Muscle of leg (tissue), 11 donors: ENCODE results near the gene SYT15. TPM values are rescaled to one million over a fixed set of nuclear protein-coding genes. Genes with fewer than 3 reads are reported as not detected.
"Not testable (repeated sequence)": the region's sequence is repeated elsewhere in the genome, so short reads cannot be mapped to it uniquely, and the experiment has no call there.

Experiments
- DNase-seq: peaks from one replicate; pipeline ENCODE4 v3.0.0; 2013
- H3K27ac ChIP-seq: one replicate; pipeline ENCODE4 v1.5.1; 2013; ENCODE audit warnings: mild to moderate bottlenecking, low read length, control low read depth
- H3K27me3 ChIP-seq: one replicate; pipeline ENCODE4 v1.6.1; 2013; ENCODE audit warnings: low read length; ENCODE audit not compliant: control insufficient read depth, insufficient read depth
- H3K36me3 ChIP-seq: one replicate; pipeline ENCODE4 v1.6.1; 2013; ENCODE audit warnings: low read length; ENCODE audit not compliant: control insufficient read depth, insufficient read depth
- H3K4me1 ChIP-seq: one replicate; pipeline ENCODE4 v1.6.1; 2013; ENCODE audit warnings: low read length; ENCODE audit not compliant: control insufficient read depth, insufficient read depth
- H3K4me3 ChIP-seq: one replicate; pipeline ENCODE4 v1.5.1; 2013; ENCODE audit warnings: low read length, control low read depth
- H3K9me3 ChIP-seq: replicated peaks from 2 replicates; pipeline ENCODE4 v1.6.1; 2013; ENCODE audit warnings: low read depth, low read length; ENCODE audit not compliant: control insufficient read depth
- WGBS: methylation state at CpG from one replicate; pipeline ENCODE4 v1.1.5; 2013; ENCODE audit warnings: missing lambda C conversion rate; ENCODE audit not compliant: insufficient coverage; 5-methylcytosine and 5-hydroxymethylcytosine counted together
- polyA plus RNA-seq, 8 donors: library from polyadenylated mRNA; unstranded; fragments of 120-200 nt; gene quantifications; one replicate each; pipeline versions ENCODE4 v1.2.1 to v1.2.3, GENCODE V29; 2013; ENCODE audit warnings: inconsistent platforms in 1 of 8, low replicate concordance in 1 of 8; ENCODE audit not compliant: insufficient read length in 8 of 8, insufficient read depth in 1 of 8
- total RNA-seq: library from RNA; stranded (reverse); fragments of 120-200 nt; gene quantifications from one replicate; pipeline ENCODE4 v1.2.4, GENCODE V29; 2013

SYT15 gene
- total and polyA plus RNA-seq, 9 donors, result 1.1 to 5.2 (median 3.8) TPM

DNA sequence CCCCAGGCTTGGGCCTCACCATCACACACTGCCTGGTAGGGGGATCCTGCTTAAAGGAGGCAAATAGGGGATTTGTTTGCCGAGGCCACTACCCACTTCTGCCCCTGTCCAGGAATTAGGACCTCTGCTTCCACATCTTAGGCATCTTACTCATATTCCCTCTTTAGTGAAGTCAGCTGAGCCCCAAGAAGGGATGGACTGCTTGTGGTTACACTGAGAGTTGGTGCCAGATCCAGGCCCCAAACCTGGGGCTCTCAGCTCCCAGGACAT lies 20.9 kb upstream of the SYT15 start:
- H3K9me3 ChIP-seq, result no peaks in the 10 kb centered on the region
- no CpG with 5 or more reads among the region's 1 CpG for WGBS
- no peak overlapping the region for H3K4me3 ChIP-seq
- peaks cover 70% of the 10 kb centered on the region for H3K27me3 ChIP-seq
- no peak overlapping the region for H3K27ac ChIP-seq
- H3K4me1 ChIP-seq, result peaks cover 22% of the 10 kb centered on the region
- no peaks in the 10 kb centered on the region for H3K36me3 ChIP-seq
- no peak for DNase-seq

DNA sequence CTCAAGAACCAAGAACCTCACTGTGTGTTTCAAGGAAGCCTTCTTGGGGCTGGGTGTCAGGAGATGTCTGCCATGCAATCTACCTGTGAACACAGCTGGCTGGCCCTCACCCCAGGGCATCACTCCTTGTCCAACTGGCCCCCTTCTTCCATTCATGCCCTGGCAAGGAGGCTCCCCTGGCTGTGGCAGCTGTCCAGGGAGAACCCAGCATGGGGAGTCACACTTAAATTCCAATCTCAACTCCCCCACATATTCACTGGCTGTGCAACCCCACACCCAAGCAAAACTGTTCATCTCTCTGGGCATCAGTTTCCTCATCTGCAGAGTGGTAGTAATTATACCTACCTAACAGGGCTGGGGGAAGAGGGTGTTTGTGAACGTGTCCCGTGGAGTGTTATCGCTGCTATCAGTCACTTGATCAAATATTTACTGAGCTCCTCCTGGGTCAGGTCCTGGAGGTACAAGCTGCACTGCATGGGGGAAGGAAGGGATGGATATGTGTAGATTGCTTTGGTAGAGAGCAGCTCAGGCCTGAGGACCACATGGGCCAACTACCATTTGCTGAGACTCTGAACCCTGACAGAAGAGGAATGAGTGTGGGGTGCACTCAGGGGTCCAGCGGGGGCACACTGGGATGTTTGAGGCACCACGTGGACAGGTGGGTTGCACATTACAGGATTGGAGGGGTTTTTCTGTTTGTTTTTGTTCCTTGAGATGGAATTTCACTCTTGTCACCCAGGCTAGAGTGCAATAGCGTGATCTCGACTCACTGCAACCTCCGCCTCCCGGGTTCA lies 20.3 kb upstream of the SYT15 start:
- H3K27me3 ChIP-seq, result peaks cover 66% of the 10 kb centered on the region
- WGBS, result 80% methylated on average over 6 of the region's 9 CpGs

DNA sequence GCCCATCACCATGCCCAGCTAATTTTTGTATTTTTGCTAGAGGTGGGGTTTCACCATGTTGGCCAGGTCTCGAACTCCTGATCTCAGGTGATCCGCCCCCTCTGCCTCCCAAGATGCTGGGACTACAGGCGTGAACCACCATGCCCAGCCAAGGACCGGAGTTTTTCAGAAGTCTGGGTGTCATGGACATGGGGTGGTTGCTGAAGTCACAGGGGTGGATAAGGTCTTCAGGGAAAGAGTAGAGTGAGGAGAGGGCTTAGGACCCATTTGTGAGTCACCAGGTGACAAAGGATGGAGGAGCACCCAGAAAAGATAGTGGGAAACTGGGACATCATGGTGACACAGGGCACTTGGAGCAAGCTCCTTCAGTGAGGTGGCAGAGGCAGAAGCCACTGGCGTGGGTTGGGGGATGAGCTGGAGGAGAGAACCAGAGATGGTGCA lies 19.7 kb upstream of the SYT15 start:
- Histone ChIP-seq H3K9me3 (no peaks in the 10 kb centered on the region), H3K4me3 (no peak overlapping the region), H3K4me1 (peaks cover 14% of the 10 kb centered on the region), H3K27me3 (peaks cover 62% of the 10 kb centered on the region), H3K36me3 (no peaks in the 10 kb centered on the region), H3K27ac (no peak overlapping the region)
- 89% methylated on average over 5 of the region's 5 CpGs for WGBS
- DNase-seq, result no peak

More for the DNA sequence above, 20.3 kb upstream of the SYT15 start:
- Histone ChIP-seq H3K4me3 (no peak overlapping the region), H3K9me3 (no peaks in the 10 kb centered on the region), H3K27ac (no peak overlapping the region), H3K4me1 (peaks cover 16% of the 10 kb centered on the region), H3K36me3 (no peaks in the 10 kb centered on the region)
- DNase-seq, result no peak

DNA sequence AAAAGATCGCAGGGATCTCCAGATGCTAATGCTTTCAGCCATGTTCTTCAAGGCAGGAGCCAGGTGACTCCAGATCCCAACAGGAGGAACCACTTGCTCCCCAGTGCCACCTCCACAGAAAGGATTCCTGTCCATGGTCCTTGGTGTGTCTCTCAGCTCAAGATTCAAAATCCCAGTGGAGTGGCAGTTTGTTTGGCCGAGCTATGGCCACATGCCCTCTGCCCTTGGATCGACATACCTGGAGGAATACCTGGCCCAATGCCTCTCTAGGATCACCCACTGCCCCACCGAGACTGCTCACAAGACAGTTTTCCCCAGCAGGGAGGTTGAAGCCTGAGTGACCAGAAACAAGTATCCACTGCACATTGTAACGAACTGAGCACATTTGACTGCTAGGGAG lies 18.5 kb upstream of the SYT15 start:
- H3K27ac ChIP-seq, result no peak overlapping the region
- peaks cover 51% of the 10 kb centered on the region for H3K27me3 ChIP-seq
- WGBS, result 83% methylated on average over 4 of the region's 5 CpGs
- no peak for DNase-seq
- H3K4me1 ChIP-seq, result peaks cover 14% of the 10 kb centered on the region
- H3K9me3 ChIP-seq, result no peaks in the 10 kb centered on the region
- H3K36me3 ChIP-seq, result no peaks in the 10 kb centered on the region
- no peak overlapping the region for H3K4me3 ChIP-seq

DNA sequence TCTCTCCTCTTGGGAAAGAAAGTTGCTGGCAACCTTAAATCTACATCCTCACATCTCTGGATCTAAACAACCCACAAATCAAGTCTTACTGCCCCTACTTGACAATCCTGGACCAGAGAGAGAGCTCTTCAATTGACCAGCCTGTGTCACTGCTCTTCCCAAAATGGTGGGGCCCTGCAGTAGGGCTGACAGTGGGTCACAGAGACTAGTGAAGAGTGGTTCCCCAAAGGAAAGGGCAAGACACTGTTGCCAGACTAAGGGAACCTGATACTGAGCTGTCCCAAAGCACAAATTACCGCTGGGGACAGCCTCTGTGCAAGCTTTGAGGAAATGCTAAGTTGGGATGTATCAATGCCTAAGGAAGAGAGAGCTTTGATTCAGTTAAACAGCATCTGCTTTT lies 18.0 kb upstream of the SYT15 start:
- H3K36me3 ChIP-seq, result no peaks in the 10 kb centered on the region
- H3K27me3 ChIP-seq, result peaks cover 45% of the 10 kb centered on the region
- no peaks in the 10 kb centered on the region for H3K9me3 ChIP-seq
- no peak overlapping the region for H3K27ac ChIP-seq
- H3K4me3 ChIP-seq, result no peak overlapping the region
- DNase-seq, result no peak
- WGBS, result 43% methylated on average over 1 of the region's 1 CpG
- peaks cover 9% of the 10 kb centered on the region for H3K4me1 ChIP-seq

DNA sequence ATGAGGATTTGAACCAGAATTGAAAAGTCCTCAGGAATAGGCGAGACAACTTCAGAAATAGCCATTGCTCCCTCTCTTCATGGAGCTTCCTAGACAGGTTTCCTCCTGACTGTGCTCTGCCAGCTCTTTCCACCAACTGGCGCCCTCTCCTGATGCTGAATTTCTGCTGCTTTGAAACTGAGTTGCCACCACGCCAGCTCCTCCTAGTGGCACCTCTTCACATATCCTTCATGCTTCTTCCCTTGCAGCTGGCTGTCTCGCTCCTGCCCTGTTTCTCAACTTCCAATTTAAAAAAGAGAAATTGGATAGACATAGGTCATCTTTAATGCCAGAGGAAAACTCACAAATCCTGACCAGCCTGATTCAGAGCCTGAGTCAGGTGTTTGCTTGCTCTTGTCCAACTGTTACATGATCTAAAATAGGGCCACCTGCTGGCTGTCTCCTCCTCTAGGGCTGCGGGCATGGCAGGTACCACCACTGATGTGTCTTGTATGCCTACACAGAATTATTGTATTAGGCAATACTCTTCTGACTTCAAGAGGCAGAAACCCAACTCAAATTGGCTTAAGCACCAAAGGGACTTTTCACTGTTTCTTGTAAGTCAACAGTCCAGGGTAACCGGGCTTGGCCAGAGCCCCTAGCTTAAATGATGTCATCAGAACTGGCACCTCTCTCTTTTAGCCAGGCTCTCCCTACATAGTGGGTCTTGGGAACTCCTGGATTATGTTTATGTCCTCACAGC lies 13.2 kb upstream of the SYT15 start:
- not testable (repeated sequence) for H3K9me3 ChIP-seq, H3K36me3 ChIP-seq, H3K4me1 ChIP-seq, H3K27ac ChIP-seq, H3K27me3 ChIP-seq, H3K4me3 ChIP-seq
- DNase-seq, result peak; percentile 63
- WGBS, result 0% methylated on average over 1 of the region's 6 CpGs

DNA sequence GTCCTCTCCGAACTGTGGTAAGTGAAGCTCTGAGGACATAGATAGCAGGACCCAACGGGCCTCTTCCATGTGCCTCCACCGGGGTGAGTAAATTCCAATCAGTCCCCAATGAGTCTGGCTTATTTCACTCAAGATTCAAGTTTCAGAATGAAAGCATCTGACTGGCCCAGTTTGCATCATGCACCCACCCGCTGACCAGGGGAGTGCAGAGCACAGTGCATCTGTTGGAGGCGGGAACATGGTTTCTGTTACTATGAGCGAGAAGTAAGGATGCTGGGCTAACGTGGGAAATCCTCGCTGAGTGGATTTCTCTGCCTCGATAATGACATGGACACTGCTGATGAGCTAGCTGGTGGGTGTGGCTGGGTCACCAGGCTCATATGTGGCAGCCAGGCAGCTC lies 11.8 kb upstream of the SYT15 start:
- H3K36me3 ChIP-seq, H3K27me3 ChIP-seq, DNase-seq, H3K27ac ChIP-seq, H3K4me1 ChIP-seq, H3K4me3 ChIP-seq, H3K9me3 ChIP-seq: not testable (repeated sequence)
- no CpG with 5 or more reads among the region's 9 CpGs for WGBS

DNA sequence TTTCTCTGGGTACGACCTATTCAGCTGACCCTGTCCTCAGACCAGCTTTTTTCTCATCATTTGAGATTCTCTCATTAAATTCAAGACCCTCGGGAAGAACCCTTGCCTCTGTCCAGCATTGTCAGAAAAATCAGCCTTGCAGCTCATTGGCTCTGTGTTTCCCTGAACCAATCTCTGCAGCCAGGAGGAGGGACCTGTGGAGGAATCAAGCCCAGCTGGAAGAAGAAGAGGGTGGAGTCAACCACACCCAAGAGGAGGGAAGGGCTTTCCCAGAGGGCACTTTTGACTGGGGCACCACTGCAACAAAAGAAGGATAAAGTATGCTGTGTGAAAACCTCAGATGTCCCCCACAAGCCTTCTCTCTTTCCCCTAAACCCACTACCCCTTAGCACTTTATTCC lies 8.3 kb upstream of the SYT15 start:
- H3K4me1 ChIP-seq, H3K9me3 ChIP-seq, H3K4me3 ChIP-seq, H3K27ac ChIP-seq, H3K27me3 ChIP-seq, H3K36me3 ChIP-seq, DNase-seq: not testable (repeated sequence)
- no CpG with 5 or more reads among the region's 2 CpGs for WGBS

DNA sequence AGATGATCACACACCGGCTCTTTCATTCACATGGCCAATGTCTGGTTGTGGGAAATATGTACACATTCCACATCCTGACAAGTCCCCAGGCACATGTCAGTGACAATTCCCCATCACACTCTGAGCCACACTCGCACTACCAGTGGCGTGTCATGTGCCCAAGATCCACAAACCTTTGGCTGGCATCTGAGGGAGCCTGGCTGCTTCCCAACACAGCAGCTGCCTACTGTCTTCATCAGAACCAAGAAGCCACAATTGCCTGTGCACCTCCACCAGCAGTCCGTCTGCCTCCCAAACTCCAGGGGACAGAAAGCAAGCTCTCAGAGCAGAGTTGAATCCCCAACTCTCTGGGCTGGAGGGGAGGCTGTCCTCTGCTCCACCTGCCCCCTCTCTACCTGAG lies 6.2 kb upstream of the SYT15 start:
- not testable (repeated sequence) for DNase-seq, H3K4me3 ChIP-seq, H3K9me3 ChIP-seq, H3K36me3 ChIP-seq, H3K4me1 ChIP-seq, H3K27me3 ChIP-seq, H3K27ac ChIP-seq
- WGBS, result no CpG with 5 or more reads among the region's 4 CpGs

DNA sequence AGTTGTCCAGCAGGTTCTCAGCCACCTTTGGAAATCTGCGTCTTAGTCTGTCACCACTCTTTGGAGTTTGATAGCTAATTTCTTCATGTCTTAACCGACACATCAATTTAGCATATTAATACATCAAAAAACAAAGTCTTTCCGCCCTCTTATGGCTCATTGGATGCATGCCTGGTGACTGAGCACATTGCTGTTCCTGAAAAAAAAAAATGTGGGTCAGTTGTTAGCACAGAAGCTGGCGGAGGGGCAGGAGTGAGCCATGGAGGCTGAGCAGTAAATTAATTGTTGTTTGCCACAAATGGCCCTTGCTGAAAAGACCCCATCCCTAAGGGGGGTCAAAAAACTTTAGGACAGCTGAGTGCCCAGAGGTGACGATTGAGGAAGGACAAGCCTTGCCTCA lies 5.6 kb upstream of the SYT15 start:
- not testable (repeated sequence) for DNase-seq
- WGBS, result no CpG with 5 or more reads among the region's 5 CpGs

More for the DNA sequence above, 5.6 kb upstream of the SYT15 start:
- H3K4me3 ChIP-seq, H3K27ac ChIP-seq, H3K9me3 ChIP-seq, H3K27me3 ChIP-seq, H3K36me3 ChIP-seq, H3K4me1 ChIP-seq: not testable (repeated sequence)
